Measurements from ENCODE around the gene RELT. TPM values are rescaled to one million over a fixed set of nuclear protein-coding genes. Genes with fewer than 3 reads are reported as not detected.
A peak's percentile ranks its signal among the peaks of the same experiment; 100 is the strongest.

The RELT gene
- total and polyA plus RNA-seq, 2 of the 13 experiments (the other 11 are each of a cell fraction or from before 2014, with no cell fraction given) = 2.5 to 4.7 TPM

- TF ChIP-seq HNF4A (CRISPR knock-in tag; IDR thresholded peaks at IDR 0.05) = peak; percentile 11; the same call in 1 of the 2 replicates
- no peak for TF ChIP-seq ZNF775 (CRISPR knock-in tag; IDR thresholded peaks at IDR 0.05; ENCODE audit: borderline replicate concordance)
- TF ChIP-seq EEA1 (CRISPR knock-in tag; IDR thresholded peaks at IDR 0.05; ENCODE audit: borderline replicate concordance) = no peak
- TF ChIP-seq HNF1A (IDR thresholded peaks at IDR 0.05; ENCODE audit: low read depth) = no peak
- TF ChIP-seq HNF1A (CRISPR knock-in tag; IDR thresholded peaks at IDR 0.05; ENCODE audit: borderline replicate concordance) = no peak
- peak; percentile 92 for TF ChIP-seq STAG1 (CRISPR knock-in tag; IDR thresholded peaks at IDR 0.05)
- TF ChIP-seq RAD21 (CRISPR knock-in tag; IDR thresholded peaks at IDR 0.05) = peak; percentile 83
- no peak for TF ChIP-seq ZNF800 (CRISPR knock-in tag; IDR thresholded peaks at IDR 0.05)
- TF ChIP-seq MBNL3 (CRISPR knock-in tag; conservative IDR thresholded peaks at IDR 0.05) = no peak
- peak; percentile 39; the same call in 1 of the 2 replicates for TF ChIP-seq HOMEZ (CRISPR knock-in tag; IDR thresholded peaks at IDR 0.05; ENCODE audit: low read depth)
- TF ChIP-seq, protein P1, sequence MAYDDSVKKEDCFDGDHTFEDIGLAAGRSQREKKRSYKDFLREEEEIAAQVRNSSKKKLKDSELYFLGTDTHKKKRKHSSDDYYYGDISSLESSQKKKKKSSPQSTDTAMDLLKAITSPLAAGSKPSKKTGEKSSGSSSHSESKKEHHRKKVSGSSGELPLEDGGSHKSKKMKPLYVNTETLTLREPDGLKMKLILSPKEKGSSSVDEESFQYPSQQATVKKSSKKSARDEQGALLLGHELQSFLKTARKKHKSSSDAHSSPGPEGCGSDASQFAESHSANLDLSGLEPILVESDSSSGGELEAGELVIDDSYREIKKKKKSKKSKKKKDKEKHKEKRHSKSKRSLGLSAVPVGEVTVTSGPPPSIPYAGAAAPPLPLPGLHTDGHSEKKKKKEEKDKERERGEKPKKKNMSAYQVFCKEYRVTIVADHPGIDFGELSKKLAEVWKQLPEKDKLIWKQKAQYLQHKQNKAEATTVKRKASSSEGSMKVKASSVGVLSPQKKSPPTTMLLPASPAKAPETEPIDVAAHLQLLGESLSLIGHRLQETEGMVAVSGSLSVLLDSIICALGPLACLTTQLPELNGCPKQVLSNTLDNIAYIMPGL (CRISPR knock-in tag; IDR thresholded peaks at IDR 0.05; ENCODE audit: borderline replicate concordance in 1 of 2, low read depth in 1 of 2) = 0 out of 4 replicates have a peak, but pooled peaks of 1 of the 2 experiments have one; percentile 57
- peak; percentile 23; the same call in 1 of the 2 replicates for TF ChIP-seq SALL1 (CRISPR knock-in tag; IDR thresholded peaks at IDR 0.05)
- no peak for TF ChIP-seq MTERF4 (CRISPR knock-in tag; IDR thresholded peaks at IDR 0.05)
- TF ChIP-seq, protein P2, sequence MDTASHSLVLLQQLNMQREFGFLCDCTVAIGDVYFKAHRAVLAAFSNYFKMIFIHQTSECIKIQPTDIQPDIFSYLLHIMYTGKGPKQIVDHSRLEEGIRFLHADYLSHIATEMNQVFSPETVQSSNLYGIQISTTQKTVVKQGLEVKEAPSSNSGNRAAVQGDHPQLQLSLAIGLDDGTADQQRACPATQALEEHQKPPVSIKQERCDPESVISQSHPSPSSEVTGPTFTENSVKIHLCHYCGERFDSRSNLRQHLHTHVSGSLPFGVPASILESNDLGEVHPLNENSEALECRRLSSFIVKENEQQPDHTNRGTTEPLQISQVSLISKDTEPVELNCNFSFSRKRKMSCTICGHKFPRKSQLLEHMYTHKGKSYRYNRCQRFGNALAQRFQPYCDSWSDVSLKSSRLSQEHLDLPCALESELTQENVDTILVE (CRISPR knock-in tag; IDR thresholded peaks at IDR 0.05) = no peak
- no peak for TF ChIP-seq HIVEP1 (CRISPR knock-in tag; IDR thresholded peaks at IDR 0.05)
- TF ChIP-seq, protein P3, sequence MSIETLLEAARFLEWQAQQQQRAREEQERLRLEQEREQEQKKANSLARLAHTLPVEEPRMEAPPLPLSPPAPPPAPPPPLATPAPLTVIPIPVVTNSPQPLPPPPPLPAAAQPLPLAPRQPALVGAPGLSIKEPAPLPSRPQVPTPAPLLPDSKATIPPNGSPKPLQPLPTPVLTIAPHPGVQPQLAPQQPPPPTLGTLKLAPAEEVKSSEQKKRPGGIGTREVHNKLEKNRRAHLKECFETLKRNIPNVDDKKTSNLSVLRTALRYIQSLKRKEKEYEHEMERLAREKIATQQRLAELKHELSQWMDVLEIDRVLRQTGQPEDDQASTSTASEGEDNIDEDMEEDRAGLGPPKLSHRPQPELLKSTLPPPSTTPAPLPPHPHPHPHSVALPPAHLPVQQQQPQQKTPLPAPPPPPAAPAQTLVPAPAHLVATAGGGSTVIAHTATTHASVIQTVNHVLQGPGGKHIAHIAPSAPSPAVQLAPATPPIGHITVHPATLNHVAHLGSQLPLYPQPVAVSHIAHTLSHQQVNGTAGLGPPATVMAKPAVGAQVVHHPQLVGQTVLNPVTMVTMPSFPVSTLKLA (IDR thresholded peaks at IDR 0.05) = no peak
These were observed 27.8 kb downstream of the RELT start (continued) for GRCh38 chr11:73404048-73404447.
